Activated B cell treated with CpG ODN at 0.5 μM for 24 hours (primary cell): ENCODE results near the gene GRPEL1. TPM values are rescaled to one million over a fixed set of nuclear protein-coding genes. Genes with fewer than 3 reads are reported as not detected.

Experiments used
- ATAC-seq: fragments of 200-7000 bp; cut with Tn5 transposase; one replicate; pipeline ENCODE4 v1.10.0; 2021; ENCODE audit warnings: low read depth, mild to moderate bottlenecking, moderate library complexity
- CTCF ChIA-PET: fragments of 350-600 bp; sonication (Branson Sonifier 250); formaldehyde crosslinking; loops from one replicate; lab custom pipeline; 2021; ENCODE audit warnings: antibody characterized with exemption; lab: Charles Lee
- POLR2A ChIA-PET: fragments of 350-600 bp; sonication (Branson Sonifier 250); formaldehyde crosslinking; loops from one replicate; lab custom pipeline; 2021; ENCODE audit warnings: antibody characterized with exemption; lab: Charles Lee
- DNase-seq: peaks from one replicate; pipeline ENCODE4 v3.0.0; 2022
- H3K27ac Mint-ChIP-seq: one replicate; pipeline ENCODE4 v1.8.0; 2020; ENCODE audit warnings: mixed read lengths
- H3K27me3 Mint-ChIP-seq: one replicate; pipeline ENCODE4 v1.8.0; 2021; ENCODE audit warnings: mixed read lengths
- H3K36me3 Mint-ChIP-seq: one replicate; pipeline ENCODE4 v1.8.0; 2021; ENCODE audit warnings: low read depth, mixed read lengths
- H3K4me1 Mint-ChIP-seq: one replicate; pipeline ENCODE4 v1.8.0; 2021; ENCODE audit warnings: mixed read lengths
- H3K4me3 Mint-ChIP-seq: one replicate; pipeline ENCODE4 v1.8.0; 2020; ENCODE audit warnings: mild to moderate bottlenecking, mixed read lengths
- H3K9me3 Mint-ChIP-seq: one replicate; pipeline ENCODE4 v1.8.0; 2020; ENCODE audit warnings: mixed read lengths
- CTCF ChIP-seq: fragments of 200-600 bp; IDR thresholded peaks from one replicate; pipeline ENCODE4 v1.8.0; 2022; ENCODE audit warnings: antibody characterized with exemption, mild to moderate bottlenecking
- intact Hi-C: fragments of 100-400 bp; cut with micrococcal nuclease; formaldehyde crosslinking; loops from one replicate; pipeline ENCODE4 v1.15.1; 2024
- total RNA-seq: library from RNA; stranded (reverse); gene quantifications from 2 replicates; pipeline ENCODE4 v1.2.3, GENCODE V29; 2022

GRPEL1 gene
- total RNA-seq, 1 donor from 2014 or later = 31.8 TPM

- Mint-ChIP-seq H3K36me3 (peaks cover 20% of the 10 kb centered on the region), H3K4me1 (peaks cover 58% of the 10 kb centered on the region), H3K27me3 (no peaks in the 10 kb centered on the region), H3K4me3 (no peak overlapping the region), H3K27ac (no peak overlapping the region), H3K9me3 (no peaks in the 10 kb centered on the region)
- ChIA-PET CTCF (no interaction called here), POLR2A (interaction anchor here (7.5 kb wide), 1 partner anchor 19 kb away, joined by 132 read pairs; the partner anchor contains the start of gene GRPEL1)
- intact Hi-C loops = no loop called here
- DNase-seq = no peak
- TF ChIP-seq CTCF = no peak
- ATAC-seq = no peak
Measured at GRCh38 chr4:7048642-7049041, 19.2 kb downstream of the GRPEL1 start.

- ATAC-seq (no peak), DNase-seq (no peak)
- peaks cover 17% of the 10 kb centered on the region for H3K36me3 Mint-ChIP-seq
- no peak for TF ChIP-seq CTCF
- H3K9me3 Mint-ChIP-seq = no peaks in the 10 kb centered on the region
- H3K4me1 Mint-ChIP-seq = peaks cover 60% of the 10 kb centered on the region
- ChIA-PET CTCF (no interaction called here), POLR2A (interaction anchor here (1.5 to 7.5 kb wide), 3 partner anchors 11 to 60 kb away, joined by 4 to 132 read pairs (median 5); partner anchors contain the start of gene GRPEL1)
- peak overlapping the region; percentile 20 for H3K27ac Mint-ChIP-seq
- intact Hi-C loops = no loop called here
- no peaks in the 10 kb centered on the region for H3K27me3 Mint-ChIP-seq
- H3K4me3 Mint-ChIP-seq = no peak overlapping the region
Measured at GRCh38 chr4:7046971-7047370, 20.9 kb downstream of the GRPEL1 start.

- DNase-seq (no peak), ATAC-seq (no peak)
- peaks cover 17% of the 10 kb centered on the region for H3K36me3 Mint-ChIP-seq
- no peak for TF ChIP-seq CTCF
- no peaks in the 10 kb centered on the region for H3K27me3 Mint-ChIP-seq
- peak overlapping the region; percentile 87 for H3K4me3 Mint-ChIP-seq
- ChIA-PET POLR2A (interaction anchor here (0.7 to 7.5 kb wide), 4 partner anchors 12 to 137 kb away, joined by 3 to 132 read pairs (median 4); partner anchors contain the start of genes GRPEL1 and TBC1D14), CTCF (interaction anchor here (1.3 to 1.4 kb wide), 2 partner anchors 21 to 25 kb away, joined by 6 to 7 read pairs; no protein-coding TSS in a partner anchor)
- H3K4me1 Mint-ChIP-seq = peaks cover 68% of the 10 kb centered on the region
- intact Hi-C loops = no loop called here
- no peaks in the 10 kb centered on the region for H3K9me3 Mint-ChIP-seq
- peak overlapping the region; percentile 66 for H3K27ac Mint-ChIP-seq
Measured at GRCh38 chr4:7045961-7046921, 21.6 kb downstream of the GRPEL1 start.

- peaks cover 68% of the 10 kb centered on the region for H3K4me1 Mint-ChIP-seq
- H3K27me3 Mint-ChIP-seq = no peaks in the 10 kb centered on the region
- no peak for DNase-seq
- H3K4me3 Mint-ChIP-seq = peak overlapping the region; percentile 87
- ChIA-PET CTCF (interaction anchor here (1.3 to 1.4 kb wide), 2 partner anchors 21 to 26 kb away, joined by 6 to 7 read pairs; no protein-coding TSS in a partner anchor), POLR2A (interaction anchor here (0.7 to 7.5 kb wide), 3 partner anchors 23 to 136 kb away, joined by 3 to 132 read pairs (median 4); partner anchors contain the start of genes GRPEL1 and TBC1D14)
- no peaks in the 10 kb centered on the region for H3K9me3 Mint-ChIP-seq
- peaks cover 17% of the 10 kb centered on the region for H3K36me3 Mint-ChIP-seq
- H3K27ac Mint-ChIP-seq = peak overlapping the region; percentile 66
- no peak for TF ChIP-seq CTCF
- no peak for ATAC-seq
- intact Hi-C loops = no loop called here
Measured at GRCh38 chr4:7045553-7045952, 22.3 kb downstream of the GRPEL1 start.
